Measurements from ENCODE around the gene SLC15A2. TPM values are rescaled to one million over a fixed set of nuclear protein-coding genes. Genes with fewer than 3 reads are reported as not detected.

SLC15A2 gene
- total RNA-seq, 2 experiments from 2014 or later: 0.49 to 1.5 TPM

DNA sequence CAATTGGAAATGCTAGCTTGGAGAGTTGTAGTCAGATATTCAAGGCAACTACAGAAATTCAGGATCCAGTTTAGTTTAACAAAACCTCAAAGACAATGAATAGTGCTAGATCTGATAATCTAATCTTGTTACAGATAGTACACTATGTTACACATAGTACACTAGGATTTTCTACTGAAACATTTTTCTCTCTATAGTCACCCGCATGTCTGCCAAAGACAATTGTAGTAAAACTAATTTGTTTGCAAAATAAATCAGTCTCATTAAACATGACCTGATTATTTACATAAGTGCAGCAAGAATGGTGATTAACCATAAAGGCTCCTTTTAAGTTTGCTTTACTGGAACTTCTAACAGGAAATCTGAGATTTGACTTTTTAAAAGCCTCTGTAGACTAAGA lies 75.8 kb downstream of the SLC15A2 start:
- H3K9me3 Mint-ChIP-seq: peaks cover 3% of the 10 kb centered on the region
- no peaks in the 10 kb centered on the region for H3K36me3 Mint-ChIP-seq (ENCODE audit: low read depth)
- no peak overlapping the region for H3K27ac Mint-ChIP-seq
- intact Hi-C loops (cut with micrococcal nuclease): no loop called here
- CTCF ChIA-PET: no interaction called here
- DNase-seq: no peak
- H3K4me1 Mint-ChIP-seq (ENCODE audit: low read depth): no peaks in the 10 kb centered on the region
- peaks cover 5% of the 10 kb centered on the region for H3K27me3 Mint-ChIP-seq (ENCODE audit: low read depth)
- H3K4me3 Mint-ChIP-seq: no peak overlapping the region

DNA sequence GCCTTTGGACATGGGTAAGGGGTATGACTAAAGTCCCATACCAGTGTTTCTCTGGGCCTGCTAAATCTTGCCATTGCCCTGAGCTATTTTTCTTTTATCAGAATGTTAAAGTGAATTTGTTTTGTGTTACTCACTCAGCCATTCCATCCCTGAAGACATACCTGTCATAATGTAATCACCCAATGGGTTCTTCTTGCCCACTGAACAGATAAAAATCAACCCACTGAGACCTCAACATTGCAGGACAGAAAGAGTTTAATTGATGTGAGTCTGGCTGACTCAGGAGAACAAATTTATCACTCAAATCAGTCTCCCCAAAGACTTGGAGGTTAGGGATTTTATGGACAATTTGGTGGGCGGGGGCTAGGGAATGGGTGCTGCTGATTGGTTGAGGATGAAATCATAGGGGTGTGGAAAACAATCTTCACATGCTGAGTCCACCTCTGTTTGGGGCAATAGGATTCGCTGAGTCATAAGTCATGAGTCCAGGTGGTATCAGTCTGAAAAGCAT lies 80.5 kb downstream of the SLC15A2 start:
- intact Hi-C loops (cut with micrococcal nuclease): no loop called here
- Mint-ChIP-seq H3K4me3 (no peak overlapping the region), H3K27me3 (ENCODE audit: low read depth) (no peaks in the 10 kb centered on the region), H3K9me3 (peaks cover 8% of the 10 kb centered on the region), H3K27ac (no peak overlapping the region), H3K4me1 (ENCODE audit: low read depth) (no peaks in the 10 kb centered on the region), H3K36me3 (ENCODE audit: low read depth) (no peaks in the 10 kb centered on the region)
- CTCF ChIA-PET: no interaction called here
- DNase-seq: no peak

DNA sequence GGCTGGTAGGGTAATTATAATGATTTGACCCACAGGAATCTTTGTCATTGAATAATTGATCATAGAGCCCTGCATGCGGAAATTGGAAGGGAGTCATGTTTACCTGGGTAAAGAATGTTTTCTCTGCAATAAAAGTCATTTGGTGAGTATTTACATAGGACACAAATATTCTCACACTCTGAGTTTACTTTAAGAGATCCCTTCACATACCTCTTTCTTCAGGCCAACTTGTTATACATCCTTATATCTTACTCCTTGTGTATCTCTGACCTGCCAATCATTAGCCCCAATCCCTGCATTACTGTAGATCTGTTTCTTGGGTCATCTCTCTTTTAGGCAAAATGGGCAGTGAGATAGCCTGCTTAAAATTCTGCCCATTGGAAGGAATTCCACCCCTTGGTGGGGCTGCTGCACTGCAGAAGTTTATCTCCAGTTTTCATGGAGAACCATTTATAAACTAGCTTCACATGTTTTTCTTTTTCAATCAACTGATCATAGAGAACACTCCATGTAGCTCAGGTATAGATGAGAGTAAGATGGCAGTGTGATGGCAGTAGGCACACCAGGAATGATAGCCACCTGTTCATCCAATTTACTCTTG lies 81.6 kb downstream of the SLC15A2 start:
- Mint-ChIP-seq H3K9me3 (peaks cover 8% of the 10 kb centered on the region), H3K4me3 (no peak overlapping the region), H3K27me3 (ENCODE audit: low read depth) (no peaks in the 10 kb centered on the region), H3K36me3 (ENCODE audit: low read depth) (no peaks in the 10 kb centered on the region), H3K4me1 (ENCODE audit: low read depth) (no peaks in the 10 kb centered on the region), H3K27ac (no peak overlapping the region)
- intact Hi-C loops (cut with micrococcal nuclease): no loop called here
- CTCF ChIA-PET: no interaction called here
- DNase-seq: no peak

DNA sequence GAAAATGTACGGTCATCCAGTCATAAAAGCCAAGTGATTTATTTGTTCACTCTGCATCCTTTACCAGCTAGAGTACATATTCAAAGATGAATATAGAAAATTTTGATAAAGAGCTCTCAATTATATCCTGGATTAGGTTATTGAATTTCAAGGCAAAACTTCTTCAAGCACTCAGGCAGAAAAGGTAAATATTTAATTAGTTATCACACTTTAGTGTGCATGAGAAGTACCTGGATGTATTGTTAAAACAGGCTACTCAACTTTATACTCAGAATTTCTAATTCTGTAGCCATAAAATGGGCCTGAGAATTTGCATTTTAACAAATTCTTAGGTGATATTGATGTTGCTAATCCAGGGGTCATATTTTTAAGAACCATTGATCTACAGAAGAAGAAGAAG lies 82.5 kb downstream of the SLC15A2 start:
- H3K27me3 Mint-ChIP-seq (ENCODE audit: low read depth): no peaks in the 10 kb centered on the region
- no peaks in the 10 kb centered on the region for H3K36me3 Mint-ChIP-seq (ENCODE audit: low read depth)
- no peak for DNase-seq
- CTCF ChIA-PET: no interaction called here
- H3K4me3 Mint-ChIP-seq: no peak overlapping the region
- no peak overlapping the region for H3K27ac Mint-ChIP-seq
- peaks cover 8% of the 10 kb centered on the region for H3K9me3 Mint-ChIP-seq
- H3K4me1 Mint-ChIP-seq (ENCODE audit: low read depth): no peaks in the 10 kb centered on the region
- intact Hi-C loops (cut with micrococcal nuclease): no loop called here

DNA sequence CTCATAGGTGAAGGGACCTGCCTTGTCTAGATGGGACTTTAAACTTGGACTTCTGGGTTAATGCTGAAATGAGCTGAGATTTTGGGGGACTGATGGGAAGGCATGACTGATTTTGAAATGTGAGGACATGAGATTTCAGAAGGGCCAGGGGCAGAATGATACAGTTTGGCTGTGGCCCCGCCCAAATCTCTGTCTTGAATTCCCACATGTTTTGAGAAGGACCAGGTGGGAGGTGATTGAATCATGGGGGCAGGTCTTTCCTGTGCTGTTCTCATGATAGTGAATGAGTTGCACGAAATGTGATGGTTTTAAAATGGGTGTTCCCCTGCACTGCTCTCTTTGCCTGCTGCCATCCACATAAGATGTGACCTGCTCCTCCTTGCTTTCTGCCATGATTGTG lies 85.0 kb downstream of the SLC15A2 start:
- Mint-ChIP-seq H3K4me1 (ENCODE audit: low read depth) (no peaks in the 10 kb centered on the region), H3K4me3 (no peak overlapping the region), H3K27ac (no peak overlapping the region), H3K36me3 (ENCODE audit: low read depth) (no peaks in the 10 kb centered on the region), H3K27me3 (ENCODE audit: low read depth) (no peaks in the 10 kb centered on the region), H3K9me3 (peaks cover 17% of the 10 kb centered on the region)
- intact Hi-C loops (cut with micrococcal nuclease): no loop called here
- CTCF ChIA-PET: no interaction called here
- no peak for DNase-seq

DNA sequence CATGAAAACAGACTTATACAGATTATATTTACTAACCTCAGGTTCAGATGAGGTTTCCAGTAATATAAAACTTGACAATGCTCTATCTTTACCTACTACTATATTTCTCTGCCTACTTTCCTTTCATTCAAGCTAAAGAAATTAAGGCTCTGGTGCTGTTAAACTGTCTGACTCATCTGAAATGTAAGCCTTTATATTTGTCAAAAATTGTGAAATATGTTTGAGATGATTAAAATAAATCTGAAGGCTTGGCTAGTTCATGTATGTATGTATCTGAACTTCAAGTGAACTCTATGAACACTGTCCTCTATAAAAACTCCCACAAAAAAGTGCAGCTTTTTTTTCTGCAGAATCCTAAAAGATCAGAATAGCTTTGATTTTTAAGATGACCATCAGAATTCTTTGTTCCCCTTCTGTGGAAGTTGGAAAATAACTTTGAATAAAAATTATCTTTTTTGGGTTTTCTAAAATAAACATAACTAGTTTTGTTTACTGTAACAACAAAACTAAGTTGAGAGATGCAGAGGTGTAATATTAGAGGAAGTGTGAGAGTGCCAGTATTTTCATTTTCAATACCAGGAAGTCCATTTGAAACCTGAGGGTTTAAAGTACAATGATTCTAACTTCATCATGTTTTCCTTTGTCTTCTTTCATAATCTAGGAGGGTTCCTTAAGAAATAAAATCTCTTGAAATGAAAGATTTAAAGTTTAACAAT lies 85.7 kb downstream of the SLC15A2 start:
- no peaks in the 10 kb centered on the region for H3K4me1 Mint-ChIP-seq (ENCODE audit: low read depth)
- H3K9me3 Mint-ChIP-seq: peaks cover 18% of the 10 kb centered on the region
- H3K4me3 Mint-ChIP-seq: no peak overlapping the region
- intact Hi-C loops (cut with micrococcal nuclease): no loop called here
- H3K36me3 Mint-ChIP-seq (ENCODE audit: low read depth): no peaks in the 10 kb centered on the region
- no peak overlapping the region for H3K27ac Mint-ChIP-seq
- DNase-seq: no peak
- no peaks in the 10 kb centered on the region for H3K27me3 Mint-ChIP-seq (ENCODE audit: low read depth)
- CTCF ChIA-PET: interaction anchor here (0.6 to 0.7 kb wide), 2 partner anchors 293 to 657 kb away, joined by 3 to 4 read pairs; no protein-coding TSS in a partner anchor

DNA sequence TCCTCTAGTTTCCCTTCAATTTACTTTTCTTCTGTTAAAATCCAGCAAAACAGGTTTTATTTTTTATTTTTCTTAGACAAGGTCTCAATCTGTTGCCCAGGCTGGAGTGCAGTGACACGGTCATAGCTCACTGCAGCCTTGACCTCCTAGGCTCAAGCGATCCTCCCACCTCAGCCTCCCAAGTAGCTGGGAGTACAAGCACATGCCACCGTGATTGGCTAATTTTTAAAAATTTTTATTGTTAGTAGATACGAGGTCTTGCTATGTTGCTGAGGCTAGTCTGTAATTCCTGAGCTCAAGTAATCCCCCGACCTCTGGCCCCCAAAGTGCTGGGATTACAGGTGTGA lies 86.2 kb downstream of the SLC15A2 start:
- Mint-ChIP-seq H3K4me3 (no peak overlapping the region), H3K36me3 (ENCODE audit: low read depth) (no peaks in the 10 kb centered on the region), H3K27ac (no peak overlapping the region), H3K4me1 (ENCODE audit: low read depth) (no peaks in the 10 kb centered on the region), H3K9me3 (peaks cover 17% of the 10 kb centered on the region), H3K27me3 (ENCODE audit: low read depth) (peaks cover 2% of the 10 kb centered on the region)
- CTCF ChIA-PET: interaction anchor here (0.6 to 0.7 kb wide), 2 partner anchors 293 to 657 kb away, joined by 3 to 4 read pairs; no protein-coding TSS in a partner anchor
- DNase-seq: no peak
- intact Hi-C loops (cut with micrococcal nuclease): no loop called here

DNA sequence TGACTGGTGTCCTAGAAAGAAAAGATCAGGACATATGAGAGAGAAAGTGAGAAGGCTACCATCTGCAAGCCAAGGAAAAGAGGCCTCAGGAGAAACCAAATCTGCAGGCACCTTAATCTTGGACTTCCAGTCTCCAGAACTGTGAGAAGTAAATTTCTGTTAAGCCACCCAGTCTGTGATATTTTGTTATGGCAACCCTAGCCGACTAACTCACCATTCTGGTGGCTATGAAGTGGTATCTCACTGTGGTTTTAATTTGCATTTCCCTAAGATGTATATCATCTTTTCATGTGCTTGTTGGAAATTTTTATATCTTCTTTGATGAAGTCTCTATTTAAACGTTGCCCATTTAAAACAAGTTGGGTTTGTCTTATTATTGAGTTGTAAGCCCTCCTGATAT lies 87.3 kb downstream of the SLC15A2 start:
- no peak overlapping the region for H3K4me3 Mint-ChIP-seq
- no peaks in the 10 kb centered on the region for H3K4me1 Mint-ChIP-seq (ENCODE audit: low read depth)
- peaks cover 2% of the 10 kb centered on the region for H3K27me3 Mint-ChIP-seq (ENCODE audit: low read depth)
- H3K36me3 Mint-ChIP-seq (ENCODE audit: low read depth): no peaks in the 10 kb centered on the region
- intact Hi-C loops (cut with micrococcal nuclease): no loop called here
- H3K9me3 Mint-ChIP-seq: peaks cover 17% of the 10 kb centered on the region
- no peak for DNase-seq
- H3K27ac Mint-ChIP-seq: no peak overlapping the region
- CTCF ChIA-PET: no interaction called here

DNA sequence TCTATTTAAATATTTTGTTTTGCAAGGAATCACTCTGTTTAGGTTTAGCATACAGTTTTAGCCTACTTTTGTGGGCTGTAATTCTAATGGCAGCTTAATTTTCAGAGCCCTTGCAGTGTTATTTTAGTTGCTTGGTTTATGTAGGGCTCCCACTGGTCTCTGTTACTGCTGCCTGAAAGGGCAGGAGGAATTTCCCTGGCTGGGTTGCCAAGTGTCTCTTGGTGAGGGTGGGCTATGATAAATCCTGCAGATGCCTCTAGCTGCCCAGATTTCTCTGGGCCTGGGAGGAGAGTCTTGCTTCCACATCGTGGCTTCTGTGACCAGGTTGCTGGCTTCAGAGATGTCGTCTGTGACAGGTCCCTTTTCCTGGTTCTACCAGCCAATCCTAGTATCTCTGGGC lies 91.6 kb downstream of the SLC15A2 start:
- Mint-ChIP-seq H3K27ac (no peak overlapping the region), H3K4me3 (no peak overlapping the region), H3K4me1 (ENCODE audit: low read depth) (no peaks in the 10 kb centered on the region), H3K27me3 (ENCODE audit: low read depth) (peaks cover 2% of the 10 kb centered on the region), H3K9me3 (peaks cover 11% of the 10 kb centered on the region), H3K36me3 (ENCODE audit: low read depth) (no peaks in the 10 kb centered on the region)
- CTCF ChIA-PET: interaction anchor here (0.6 kb wide), 1 partner anchor 446 kb away, joined by 3 read pairs; no protein-coding TSS in a partner anchor
- DNase-seq: no peak
- intact Hi-C loops (cut with micrococcal nuclease): no loop called here

DNA sequence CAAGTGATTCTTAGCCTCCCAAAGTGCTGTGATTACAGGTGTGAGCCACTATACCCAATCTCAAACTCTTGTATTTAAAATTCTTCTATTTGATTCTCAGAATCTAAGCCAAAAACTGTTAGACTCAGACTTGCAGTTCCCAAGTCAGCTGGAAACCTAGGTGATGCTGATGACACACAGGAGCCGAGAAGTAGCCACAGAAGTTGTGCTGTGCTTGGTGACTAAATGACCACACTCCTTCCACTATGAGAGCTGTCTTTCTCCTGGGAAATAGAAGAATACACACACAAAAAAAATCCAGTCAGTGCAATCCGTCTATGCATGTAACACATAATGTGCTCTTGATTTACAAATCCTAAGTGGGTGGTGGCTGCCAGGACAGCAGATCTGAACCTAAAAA lies 93.9 kb downstream of the SLC15A2 start:
- no peaks in the 10 kb centered on the region for H3K36me3 Mint-ChIP-seq (ENCODE audit: low read depth)

DNA sequence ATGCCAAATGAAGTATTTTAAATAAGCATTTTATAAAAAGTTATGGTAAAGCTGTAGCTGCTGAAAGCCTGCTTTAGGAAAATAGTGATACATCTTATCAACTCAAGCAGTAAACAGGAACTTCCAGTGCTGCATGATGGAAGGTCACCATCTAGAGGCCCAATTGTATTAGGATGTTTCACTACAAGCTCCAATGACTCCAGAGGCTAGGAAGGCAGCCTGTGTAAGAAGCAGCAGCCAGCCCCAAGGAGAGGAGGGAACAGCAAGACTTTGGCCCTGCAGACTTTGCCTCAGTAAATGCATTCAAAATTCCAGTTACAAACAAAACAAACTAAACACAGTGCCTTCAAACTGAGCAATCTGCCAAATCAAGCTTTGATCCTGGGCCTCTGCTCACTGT lies 95.7 kb downstream of the SLC15A2 start:
- Mint-ChIP-seq H3K4me3 (no peak overlapping the region), H3K27ac (no peak overlapping the region), H3K4me1 (ENCODE audit: low read depth) (no peaks in the 10 kb centered on the region), H3K36me3 (ENCODE audit: low read depth) (no peaks in the 10 kb centered on the region), H3K9me3 (no peaks in the 10 kb centered on the region), H3K27me3 (ENCODE audit: low read depth) (peaks cover 2% of the 10 kb centered on the region)
- no peak for DNase-seq
- CTCF ChIA-PET: no interaction called here
- intact Hi-C loops (cut with micrococcal nuclease): no loop called here

More for the DNA sequence above, 93.9 kb downstream of the SLC15A2 start:
- Mint-ChIP-seq H3K27me3 (ENCODE audit: low read depth) (peaks cover 2% of the 10 kb centered on the region), H3K4me3 (no peak overlapping the region), H3K27ac (no peak overlapping the region), H3K9me3 (peaks cover 11% of the 10 kb centered on the region), H3K4me1 (ENCODE audit: low read depth) (no peaks in the 10 kb centered on the region)
- no peak for DNase-seq
- CTCF ChIA-PET: interaction anchor here (0.6 kb wide), 1 partner anchor 13 kb away, joined by 4 read pairs; no protein-coding TSS in a partner anchor
- intact Hi-C loops (cut with micrococcal nuclease): no loop called here

DNA sequence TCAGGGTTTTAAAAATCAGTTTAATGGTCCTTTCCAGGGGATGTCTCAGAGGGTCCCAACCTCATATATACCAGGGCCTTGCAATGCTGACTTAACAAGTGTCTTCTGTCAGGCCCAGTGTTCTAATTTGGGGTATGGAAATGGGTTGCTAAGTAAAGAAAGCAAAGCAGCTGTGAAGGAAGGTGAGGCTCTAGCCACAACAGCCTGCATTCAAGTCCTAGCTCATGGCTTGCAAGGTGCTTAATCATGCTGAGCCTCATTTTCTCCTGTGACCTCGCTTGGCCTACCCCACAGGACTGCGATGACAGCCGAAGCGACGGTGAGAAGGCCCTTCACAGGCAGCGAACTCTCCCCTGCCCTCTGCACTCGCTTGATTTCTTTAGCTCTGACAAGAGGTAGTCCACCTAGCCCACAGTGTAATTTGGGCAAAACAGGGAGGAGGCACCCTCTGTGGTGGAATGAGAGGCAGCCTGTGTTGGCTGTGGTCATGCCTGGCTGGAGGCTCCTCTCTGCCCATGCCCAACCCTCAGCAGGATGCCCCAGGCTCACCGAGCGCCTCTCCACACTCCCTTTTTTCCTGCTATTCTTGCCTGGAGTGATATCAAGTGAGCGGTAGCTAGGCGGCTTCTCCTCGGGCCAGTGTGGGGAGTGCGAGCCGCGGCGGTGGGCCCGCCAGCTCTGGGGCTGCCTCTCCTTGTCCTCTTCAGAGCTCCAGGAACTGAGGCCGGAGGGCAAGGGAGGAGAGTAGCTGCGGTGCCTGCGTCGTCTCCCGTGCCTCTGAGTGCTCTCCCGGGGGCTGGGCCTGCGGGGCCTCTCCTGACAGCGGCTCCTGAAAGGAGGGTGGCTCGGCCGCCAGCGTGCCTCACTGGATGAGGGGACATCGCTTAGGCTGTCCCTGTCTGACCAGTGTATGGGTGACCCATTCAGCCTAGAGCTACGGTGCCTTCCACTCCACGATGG lies 98.7 kb downstream of the SLC15A2 start:
- intact Hi-C loops (cut with micrococcal nuclease): no loop called here
- Mint-ChIP-seq H3K27ac (no peak overlapping the region), H3K27me3 (ENCODE audit: low read depth) (no peaks in the 10 kb centered on the region), H3K4me1 (ENCODE audit: low read depth) (peaks cover 13% of the 10 kb centered on the region), H3K4me3 (no peak overlapping the region), H3K9me3 (no peaks in the 10 kb centered on the region), H3K36me3 (ENCODE audit: low read depth) (no peaks in the 10 kb centered on the region)
- no peak for DNase-seq
- CTCF ChIA-PET: no interaction called here

Data from activated naive CD4-positive, alpha-beta T cell treated with anti-CD3 and anti-CD28 coated beads for 36 hours (primary cell).